ENCODE results near the gene HYAL3.

DNA sequence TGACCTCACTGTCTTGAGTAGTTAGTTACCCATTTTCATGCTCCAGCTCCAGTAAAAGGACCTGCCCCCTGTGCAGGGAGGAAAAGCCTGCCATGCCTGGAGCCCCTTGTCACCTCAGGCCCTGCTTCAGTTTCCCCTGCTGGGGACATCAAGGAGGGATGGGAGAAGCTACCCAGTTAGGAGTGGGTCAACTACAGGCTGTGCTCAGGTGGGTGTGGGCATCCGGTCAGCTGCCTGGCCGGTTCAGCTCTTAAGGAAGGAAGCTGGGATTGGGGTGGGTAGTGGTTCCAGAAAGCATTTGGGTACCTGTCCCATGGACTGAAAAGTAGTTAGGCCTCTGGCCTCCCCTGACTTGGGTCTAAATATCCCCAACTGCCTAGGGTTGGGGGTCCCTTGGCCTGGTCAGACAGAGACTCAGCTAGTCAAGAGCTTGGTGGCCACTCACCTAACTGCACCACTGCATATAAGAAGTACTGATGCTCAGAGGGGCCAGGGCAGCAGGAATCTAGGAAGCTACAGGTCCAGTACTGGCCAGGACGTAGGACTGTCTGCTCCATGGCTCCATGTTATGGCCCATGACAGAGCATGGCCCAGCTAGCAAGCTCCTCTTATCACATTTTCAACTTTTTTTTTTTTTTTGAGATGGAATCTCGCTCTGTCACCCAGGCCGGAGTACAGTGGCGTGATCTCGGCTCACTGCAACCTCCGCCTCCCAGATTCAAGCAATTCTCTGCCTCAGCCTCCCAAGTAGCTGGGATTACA lies 19.8 kb downstream of the HYAL3 start:
- TF ChIP-seq CTCF (IDR thresholded peaks at IDR 0.05) (no peak), POLR2AphosphoS5 (IDR thresholded peaks at IDR 0.05) (no peak), POLR2A (IDR thresholded peaks at IDR 0.05; ENCODE audit: low read depth) (no peak)

All from esophagus muscularis mucosa (tissue), 3 donors.